Endothelial cell of umbilical vein (primary cell): ENCODE measurements around the gene LDLRAD4. TPM values are rescaled to one million over a fixed set of nuclear protein-coding genes. Genes with fewer than 3 reads are reported as not detected.
A peak's percentile ranks its signal among the peaks of the same experiment; 100 is the strongest.

Experiments used
- BruUV-seq: library from RNA; stranded (reverse); fragments of 400-500 nt; replicated peaks from 2 replicates; lab custom pipeline; 2021; lab: Mats Ljungman, UMichigan
- CTCF ChIA-PET: fragments of 300-600, 350-600 bp; sonication (Branson Sonifier 250); formaldehyde crosslinking; loops from one replicate; lab custom pipeline; 2021; ENCODE audit warnings: antibody characterized with exemption, inconsistent platforms; lab: Charles Lee
- POLR2A ChIA-PET: fragments of 300-600, 350-600 bp; sonication (Branson Sonifier 250); formaldehyde crosslinking; loops from one replicate; lab custom pipeline; 2021; ENCODE audit warnings: antibody characterized with exemption, inconsistent platforms; lab: Charles Lee
- DNase-seq: peaks from one replicate; pipeline ENCODE4 v3.0.0-alpha.2; 2011; ENCODE audit warnings: low read depth, low spot score
- FAIRE-seq: peaks from 2 replicates; lab custom pipeline; 2011; peaks lifted over from hg19 to GRCh38; lab: Jason Lieb, UNC
- H2AFZ ChIP-seq: 2 replicates; pipeline ENCODE4 v1.6.0; 2012; ENCODE audit warnings: low read depth, low read length, control low read depth, inconsistent platforms
- H3K27ac ChIP-seq: 2 replicates; pipeline ENCODE4 v1.5.1; 2011; ENCODE audit warnings: low read depth, mild to moderate bottlenecking, control low read depth, low read length, moderate library complexity; ENCODE audit not compliant: insufficient read depth
- H3K27me3 ChIP-seq, 2 experiments: 2 replicates each; pipeline versions ENCODE4 v1.6.0 to v1.6.1; 2011; ENCODE audit warnings: low read length in 2 of 2, mixed read lengths in 1 of 2; ENCODE audit not compliant: control insufficient read depth in 2 of 2, insufficient read depth in 2 of 2
- H3K36me3 ChIP-seq, 2 experiments: 2 replicates in 1 of 2; 3 replicates in 1 of 2; pipeline ENCODE4 v1.5.1; 2011; ENCODE audit warnings: low read length in 2 of 2, mild to moderate bottlenecking in 1 of 2, moderate library complexity in 1 of 2; ENCODE audit not compliant: control insufficient read depth in 2 of 2, insufficient read depth in 2 of 2; ENCODE audit errors: extremely low read depth in 1 of 2
- H3K4me1 ChIP-seq: 3 replicates; pipeline ENCODE4 v1.5.1; 2011; ENCODE audit warnings: mild to moderate bottlenecking, low read length; ENCODE audit not compliant: control insufficient read depth, insufficient read depth; ENCODE audit errors: extremely low read depth
- H3K4me2 ChIP-seq: 2 replicates; pipeline ENCODE4 v1.6.1; 2011; ENCODE audit warnings: low read length, control low read depth, mixed read lengths; ENCODE audit not compliant: insufficient read depth
- H3K4me3 ChIP-seq, 3 experiments: fragments of 200-600 bp in 1 of 3; sonication (generic), shearing (Covaris generic) in 1 of 3; replicated peaks in 1 of 3; 2 replicates each; pipeline ENCODE4 v1.5.1; 2011 to 2016; ENCODE audit warnings: control low read depth in 3 of 3, low read length in 3 of 3, mild to moderate bottlenecking in 2 of 3, inconsistent platforms in 1 of 3, low read depth in 1 of 3, moderate library complexity in 1 of 3; ENCODE audit not compliant: insufficient read depth in 1 of 3
- H3K79me2 ChIP-seq: 2 replicates; pipeline ENCODE4 v1.6.0; 2012; ENCODE audit warnings: low read length, inconsistent platforms; ENCODE audit not compliant: control insufficient read depth, insufficient read depth
- H3K9ac ChIP-seq: replicated peaks from 2 replicates; pipeline ENCODE3; 2011; ENCODE audit warnings: low read length, control low read depth; ENCODE audit not compliant: insufficient read depth; ENCODE audit errors: extremely low read depth
- H3K9me1 ChIP-seq: replicated peaks from 3 replicates; pipeline ENCODE4 v1.6.0; 2011; ENCODE audit warnings: mild to moderate bottlenecking, low read length; ENCODE audit not compliant: control insufficient read depth, insufficient read depth; ENCODE audit errors: extremely low read depth
- H3K9me3 ChIP-seq: replicated peaks from 2 replicates; pipeline ENCODE4 v1.5.1; 2012; ENCODE audit warnings: low read length, inconsistent platforms; ENCODE audit not compliant: control insufficient read depth, insufficient read depth
- H4K20me1 ChIP-seq: replicated peaks from 2 replicates; pipeline ENCODE3; 2011; ENCODE audit warnings: mild to moderate bottlenecking, low read length; ENCODE audit not compliant: control insufficient read depth, insufficient read depth; ENCODE audit errors: extremely low read depth
- EZH2 ChIP-seq: IDR thresholded peaks from 2 replicates; pipeline ENCODE4 v1.6.1; 2012; ENCODE audit warnings: borderline replicate concordance, low read depth, mild to moderate bottlenecking, moderate library complexity, low read length, inconsistent platforms; ENCODE audit not compliant: severe bottlenecking
- FOS ChIP-seq: IDR thresholded peaks from 2 replicates; pipeline ENCODE4 v1.6.1; 2011; ENCODE audit warnings: mild to moderate bottlenecking, low read length, moderate library complexity, borderline replicate concordance; ENCODE audit not compliant: insufficient read depth
- GATA2 ChIP-seq: IDR thresholded peaks from 2 replicates; pipeline ENCODE4 v1.7.0; 2011; ENCODE audit warnings: low read depth, mild to moderate bottlenecking, moderate library complexity, mixed read lengths, low read length; ENCODE audit not compliant: insufficient read length, insufficient read depth
- JUN ChIP-seq: IDR thresholded peaks from 2 replicates; pipeline ENCODE4 v1.6.1; 2011; ENCODE audit warnings: borderline replicate concordance, low read depth; ENCODE audit not compliant: insufficient read length, insufficient read depth
- MYC ChIP-seq: IDR thresholded peaks from one replicate; pipeline ENCODE4 v1.6.1; 2011; ENCODE audit warnings: mild to moderate bottlenecking, low read depth, low read length
- POLR2A ChIP-seq: IDR thresholded peaks from 2 replicates; pipeline ENCODE4 v1.6.1; 2012; ENCODE audit warnings: low read depth, mild to moderate bottlenecking, control low read depth, low read length
- POLR2AphosphoS5 ChIP-seq: IDR thresholded peaks from 2 replicates; pipeline ENCODE4 v1.6.1; 2012; ENCODE audit warnings: low read depth, mild to moderate bottlenecking, control low read depth, low read length, moderate library complexity; ENCODE audit not compliant: insufficient read depth
- dilution Hi-C: fragments of 300-500 bp; cut with MboI; formaldehyde crosslinking; loops from one replicate; pipeline ENCODE4 v1.15.0; 2019; ENCODE audit warnings: low sequenced_read_pairs; ENCODE audit not compliant: extremely low pct_ligation_motif_present
- intact Hi-C: fragments of 100-400 bp; cut with micrococcal nuclease; formaldehyde crosslinking; loops from one replicate; pipeline ENCODE4 v1.10.0; 2022
- polyA plus RNA-seq, 4 experiments: library from polyadenylated mRNA; depleted of rRNA in 3 of 4; stranded (reverse) in 3 of 4; unstranded in 1 of 4; fragments of >200 nt; gene quantifications; 2 replicates each; pipeline versions ENCODE4 v1.2.1 to v1.2.3, GENCODE V29; 2011 to 2012; ENCODE audit warnings: missing spikeins in 1 of 4
- total RNA-seq: library from RNA; stranded (reverse); gene quantifications from 2 replicates; pipeline ENCODE4 v1.2.3, GENCODE V29; 2021
- TF ChIP-seq, protein P1 (sequence below): IDR thresholded peaks from 2 replicates; pipeline ENCODE4 v1.6.1; 2011; ENCODE audit not compliant: insufficient read depth, insufficient read length
- TF ChIP-seq, protein P2 (sequence below), 2 donors: IDR thresholded peaks; 1 replicate in 1 of 2; 2 replicates in 1 of 2; pipeline ENCODE4 v1.5.1; 2011; ENCODE audit warnings: low read length in 2 of 2, mild to moderate bottlenecking in 2 of 2, moderate library complexity in 2 of 2, control low read depth in 1 of 2, inconsistent platforms in 1 of 2, low read depth in 1 of 2; ENCODE audit not compliant: insufficient read depth in 1 of 2; ENCODE audit errors: extremely low read depth in 1 of 2

The LDLRAD4 gene
- total and polyA plus RNA-seq, 2 donors (not counting 3 experiments of a cell fraction or from before 2014, with no cell fraction given) = 5.2 to 6.5 TPM

DNA sequence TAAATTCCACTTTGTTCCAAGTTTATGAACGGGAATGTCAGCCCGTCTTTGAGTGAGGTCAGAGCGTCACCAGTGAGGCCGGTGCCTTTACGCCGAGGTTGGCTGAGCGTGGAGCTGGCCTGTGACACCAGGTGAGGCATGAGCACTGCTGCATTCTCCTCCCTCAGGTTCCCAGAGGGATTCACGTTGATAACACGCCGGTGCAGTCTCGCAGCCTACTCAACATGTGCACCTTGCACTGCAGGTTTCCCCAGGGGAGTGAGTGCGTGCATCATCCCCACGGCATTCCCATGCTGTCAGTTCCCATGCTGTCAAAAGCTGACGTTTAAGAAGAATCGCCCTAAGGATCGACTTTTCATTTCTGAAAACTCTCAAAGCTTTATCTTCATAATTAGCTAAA, 213.3 kb downstream of the LDLRAD4 start:
- no peaks in the 10 kb centered on the region for H4K20me1 ChIP-seq
- FAIRE-seq (no peak), DNase-seq (no peak)
- H3K36me3 ChIP-seq = no peaks in the 10 kb centered on the region
- H2AFZ ChIP-seq = no peak overlapping the region
- H3K4me2 ChIP-seq = no peak overlapping the region
- POLR2A ChIA-PET = no interaction called here
- no TSS peak for BruUV-seq
- dilution Hi-C loops (no loop called here), intact Hi-C loops (no loop called here)
- peaks cover 38% of the 10 kb centered on the region for H3K4me1 ChIP-seq
- H3K4me3 ChIP-seq = no peak overlapping the region
- no peaks in the 10 kb centered on the region for H3K79me2 ChIP-seq
- H3K9me3 ChIP-seq = no peaks in the 10 kb centered on the region
- H3K27ac ChIP-seq = no peak overlapping the region
- TF ChIP-seq EZH2 = no peak
- TF ChIP-seq GATA2 = no peak
- TF ChIP-seq JUN = no peak
- no peak for TF ChIP-seq MYC
- no peak for TF ChIP-seq FOS
- no peak for TF ChIP-seq POLR2A
- TF ChIP-seq, protein P1, sequence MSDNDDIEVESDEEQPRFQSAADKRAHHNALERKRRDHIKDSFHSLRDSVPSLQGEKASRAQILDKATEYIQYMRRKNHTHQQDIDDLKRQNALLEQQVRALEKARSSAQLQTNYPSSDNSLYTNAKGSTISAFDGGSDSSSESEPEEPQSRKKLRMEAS = no peak
- no peak overlapping the region for H3K9ac ChIP-seq
- no peaks in the 10 kb centered on the region for H3K9me1 ChIP-seq
- H3K27me3 ChIP-seq = no peaks in the 10 kb centered on the region
- CTCF ChIA-PET = no interaction called here

DNA sequence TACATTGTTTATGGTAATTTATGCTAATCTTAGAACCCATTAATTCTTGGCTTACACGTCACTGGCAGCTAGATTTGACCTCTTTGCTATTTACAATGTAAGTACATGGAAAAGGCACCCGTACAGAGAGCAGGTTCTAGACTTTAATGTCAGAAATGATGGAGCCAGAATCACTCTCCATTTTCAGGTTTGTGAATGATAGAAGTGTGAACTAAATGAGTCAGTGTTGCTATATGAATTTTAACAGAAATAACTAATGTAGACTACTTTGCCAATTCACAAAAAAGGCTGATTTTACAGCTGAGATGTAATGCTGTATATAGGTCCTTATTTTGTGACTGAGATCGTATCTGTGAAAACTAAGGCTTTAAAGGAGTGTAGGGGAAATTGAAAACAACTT, 214.6 kb downstream of the LDLRAD4 start:
- Histone ChIP-seq H3K36me3 (no peaks in the 10 kb centered on the region), H3K27ac (peak overlapping the region; percentile 85), H3K4me2 (peak overlapping the region; percentile 70), H3K4me1 (peaks cover 35% of the 10 kb centered on the region), H3K9me3 (no peaks in the 10 kb centered on the region), H3K79me2 (no peaks in the 10 kb centered on the region), H3K9ac (peak overlapping the region; percentile 22), H3K4me3 (no peak overlapping the region), H3K9me1 (no peaks in the 10 kb centered on the region), H2AFZ (peak overlapping the region; percentile 65), H3K27me3 (no peaks in the 10 kb centered on the region), H4K20me1 (no peaks in the 10 kb centered on the region)
- POLR2A ChIA-PET = no interaction called here
- TF ChIP-seq FOS = no peak
- no peak for TF ChIP-seq JUN
- TF ChIP-seq, protein P2, sequence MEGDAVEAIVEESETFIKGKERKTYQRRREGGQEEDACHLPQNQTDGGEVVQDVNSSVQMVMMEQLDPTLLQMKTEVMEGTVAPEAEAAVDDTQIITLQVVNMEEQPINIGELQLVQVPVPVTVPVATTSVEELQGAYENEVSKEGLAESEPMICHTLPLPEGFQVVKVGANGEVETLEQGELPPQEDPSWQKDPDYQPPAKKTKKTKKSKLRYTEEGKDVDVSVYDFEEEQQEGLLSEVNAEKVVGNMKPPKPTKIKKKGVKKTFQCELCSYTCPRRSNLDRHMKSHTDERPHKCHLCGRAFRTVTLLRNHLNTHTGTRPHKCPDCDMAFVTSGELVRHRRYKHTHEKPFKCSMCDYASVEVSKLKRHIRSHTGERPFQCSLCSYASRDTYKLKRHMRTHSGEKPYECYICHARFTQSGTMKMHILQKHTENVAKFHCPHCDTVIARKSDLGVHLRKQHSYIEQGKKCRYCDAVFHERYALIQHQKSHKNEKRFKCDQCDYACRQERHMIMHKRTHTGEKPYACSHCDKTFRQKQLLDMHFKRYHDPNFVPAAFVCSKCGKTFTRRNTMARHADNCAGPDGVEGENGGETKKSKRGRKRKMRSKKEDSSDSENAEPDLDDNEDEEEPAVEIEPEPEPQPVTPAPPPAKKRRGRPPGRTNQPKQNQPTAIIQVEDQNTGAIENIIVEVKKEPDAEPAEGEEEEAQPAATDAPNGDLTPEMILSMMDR (IDR thresholded peaks at IDR 0.05; ENCODE audit: extremely low read depth in 1 of 2, insufficient read depth in 1 of 2, low read depth in 1 of 2, low read length in 2 of 2) = no peak
- no peak for TF ChIP-seq POLR2AphosphoS5
- no peak for TF ChIP-seq POLR2A
- TF ChIP-seq, protein P1 = no peak
- TF ChIP-seq GATA2 = no peak
- no TSS peak for BruUV-seq
- FAIRE-seq (no peak), DNase-seq (no peak)
- CTCF ChIA-PET = interaction anchor here (0.7 kb wide), 1 partner anchor 217 kb away, joined by 3 read pairs; no protein-coding TSS in a partner anchor
- intact Hi-C loops = no loop called here
- dilution Hi-C loops = no loop called here
